ENCODE data around the gene IMPA2. TPM values are rescaled to one million over a fixed set of nuclear protein-coding genes. Genes with fewer than 3 reads are reported as not detected.

Gene IMPA2
- total and polyA plus RNA-seq, 4 experiments from 2014 or later: 4.9 to 9.8 (median 6.5) TPM

DNA sequence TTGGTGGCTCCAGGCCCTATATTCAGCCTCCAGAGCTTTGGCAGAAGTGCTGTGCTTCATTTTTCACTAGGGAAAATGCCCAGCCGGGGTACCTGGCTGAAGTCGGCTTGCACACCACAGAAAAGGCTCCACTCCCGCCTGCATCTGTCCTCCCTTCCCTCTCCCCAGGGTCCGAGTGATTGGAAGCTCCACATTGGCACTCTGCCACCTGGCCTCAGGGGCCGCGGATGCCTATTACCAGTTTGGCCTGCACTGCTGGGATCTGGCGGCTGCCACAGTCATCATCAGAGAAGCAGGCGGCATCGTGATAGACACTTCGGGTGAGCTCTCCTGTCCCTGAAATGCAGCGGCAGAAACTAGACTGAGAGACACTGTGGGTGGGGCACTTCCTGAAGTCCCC is 47.4 kb downstream of the IMPA2 start:
- H3K36me3 ChIP-seq (ENCODE audit: insufficient read depth, low read length): no peaks in the 10 kb centered on the region
- Mint-ChIP-seq H3K27ac (no peak overlapping the region), H3K4me3 (no peak overlapping the region), H3K4me1 (no peaks in the 10 kb centered on the region), H3K9me3 (no peaks in the 10 kb centered on the region), H3K36me3 (no peaks in the 10 kb centered on the region), H3K27me3 (no peaks in the 10 kb centered on the region)
- H3K4me3 ChIP-seq (ENCODE audit: low read length in 2 of 2): no peak overlapping the region
- ChIA-PET POLR2A (ENCODE audit: partially characterized antibody) (no interaction called here), CTCF (ENCODE audit: partially characterized antibody) (interaction anchor here (0.8 kb wide), 1 partner anchor 11 kb away, joined by 3 read pairs; no protein-coding TSS in a partner anchor)
- intact Hi-C loops (cut with micrococcal nuclease): no loop called here
- H3K9me3 ChIP-seq (ENCODE audit: control insufficient read depth in 1 of 2, low read length in 2 of 2): no peaks in the 10 kb centered on the region
- no peaks in the 10 kb centered on the region for H3K27me3 ChIP-seq (ENCODE audit: insufficient read depth, low read length)
- DNase-seq: no peak
- H3K4me1 ChIP-seq (ENCODE audit: insufficient read depth, low read length): no peaks in the 10 kb centered on the region
- H3K27ac ChIP-seq (ENCODE audit: low read depth, low read length): no peak overlapping the region

- ChIA-PET CTCF (ENCODE audit: partially characterized antibody) (interaction anchor here (0.7 to 1.2 kb wide), 3 partner anchors 9 to 92 kb away, joined by 3 to 6 read pairs (median 4); no protein-coding TSS in a partner anchor), POLR2A (ENCODE audit: partially characterized antibody) (no interaction called here)
- H3K27me3 ChIP-seq (ENCODE audit: insufficient read depth, low read length): no peaks in the 10 kb centered on the region
- H3K4me3 ChIP-seq (ENCODE audit: low read length in 2 of 2): no peak overlapping the region
- H3K27ac ChIP-seq (ENCODE audit: low read depth, low read length): no peak overlapping the region
- Mint-ChIP-seq H3K36me3 (no peaks in the 10 kb centered on the region), H3K27ac (no peak overlapping the region), H3K9me3 (no peaks in the 10 kb centered on the region), H3K27me3 (no peaks in the 10 kb centered on the region), H3K4me3 (no peak overlapping the region), H3K4me1 (no peaks in the 10 kb centered on the region)
- intact Hi-C loops (cut with micrococcal nuclease): no loop called here
- no peaks in the 10 kb centered on the region for H3K4me1 ChIP-seq (ENCODE audit: insufficient read depth, low read length)
- DNase-seq: no peak
- H3K36me3 ChIP-seq (ENCODE audit: insufficient read depth, low read length): no peaks in the 10 kb centered on the region
- no peaks in the 10 kb centered on the region for H3K9me3 ChIP-seq (ENCODE audit: control insufficient read depth in 1 of 2, low read length in 2 of 2)
Measured at GRCh38 chr18:12029786-12030584, 48.7 kb downstream of the IMPA2 start.

GRCh38 chr18:12030670-12031069 is 49.4 kb downstream of the IMPA2 start:
- H3K36me3 ChIP-seq (ENCODE audit: insufficient read depth, low read length): no peaks in the 10 kb centered on the region
- DNase-seq: no peak
- no peak overlapping the region for H3K27ac ChIP-seq (ENCODE audit: low read depth, low read length)
- H3K9me3 ChIP-seq (ENCODE audit: control insufficient read depth in 1 of 2, low read length in 2 of 2): no peaks in the 10 kb centered on the region
- Mint-ChIP-seq H3K4me1 (no peaks in the 10 kb centered on the region), H3K27ac (no peak overlapping the region), H3K4me3 (no peak overlapping the region), H3K36me3 (no peaks in the 10 kb centered on the region), H3K27me3 (no peaks in the 10 kb centered on the region), H3K9me3 (no peaks in the 10 kb centered on the region)
- intact Hi-C loops (cut with micrococcal nuclease): no loop called here
- H3K4me3 ChIP-seq (ENCODE audit: low read length in 2 of 2): no peak overlapping the region
- H3K4me1 ChIP-seq (ENCODE audit: insufficient read depth, low read length): no peaks in the 10 kb centered on the region
- POLR2A ChIA-PET (ENCODE audit: partially characterized antibody): no interaction called here
- H3K27me3 ChIP-seq (ENCODE audit: insufficient read depth, low read length): no peaks in the 10 kb centered on the region
- CTCF ChIA-PET (ENCODE audit: partially characterized antibody): interaction anchor here (0.8 kb wide), 1 partner anchor 93 kb away, joined by 3 read pairs; no protein-coding TSS in a partner anchor

GRCh38 chr18:12031181-12031580 is 49.9 kb downstream of the IMPA2 start:
- DNase-seq: no peak
- H3K9me3 ChIP-seq (ENCODE audit: control insufficient read depth in 1 of 2, low read length in 2 of 2): no peaks in the 10 kb centered on the region
- Mint-ChIP-seq H3K27ac (no peak overlapping the region), H3K4me3 (no peak overlapping the region), H3K9me3 (no peaks in the 10 kb centered on the region), H3K27me3 (peaks cover 0 to 2% of the 10 kb centered on the region in 2 donors), H3K4me1 (no peaks in the 10 kb centered on the region), H3K36me3 (no peaks in the 10 kb centered on the region)
- CTCF ChIA-PET (ENCODE audit: partially characterized antibody): interaction anchor here (0.8 kb wide), 1 partner anchor 93 kb away, joined by 3 read pairs; no protein-coding TSS in a partner anchor
- H3K4me3 ChIP-seq (ENCODE audit: low read length in 2 of 2): no peak overlapping the region
- H3K27me3 ChIP-seq (ENCODE audit: insufficient read depth, low read length): no peaks in the 10 kb centered on the region
- no peaks in the 10 kb centered on the region for H3K4me1 ChIP-seq (ENCODE audit: insufficient read depth, low read length)
- intact Hi-C loops (cut with micrococcal nuclease): no loop called here
- no peaks in the 10 kb centered on the region for H3K36me3 ChIP-seq (ENCODE audit: insufficient read depth, low read length)
- H3K27ac ChIP-seq (ENCODE audit: low read depth, low read length): no peak overlapping the region
- POLR2A ChIA-PET (ENCODE audit: partially characterized antibody): no interaction called here

- no peak overlapping the region for H3K4me3 ChIP-seq (ENCODE audit: low read length in 2 of 2)
- Mint-ChIP-seq H3K36me3 (no peaks in the 10 kb centered on the region), H3K27me3 (peaks cover 0 to 2% of the 10 kb centered on the region in 2 donors), H3K4me3 (no peak overlapping the region), H3K27ac (no peak overlapping the region), H3K4me1 (no peaks in the 10 kb centered on the region), H3K9me3 (no peaks in the 10 kb centered on the region)
- H3K4me1 ChIP-seq (ENCODE audit: insufficient read depth, low read length): no peaks in the 10 kb centered on the region
- no peaks in the 10 kb centered on the region for H3K36me3 ChIP-seq (ENCODE audit: insufficient read depth, low read length)
- ChIA-PET POLR2A (ENCODE audit: partially characterized antibody) (no interaction called here), CTCF (ENCODE audit: partially characterized antibody) (interaction anchor here (2.4 kb wide), 1 partner anchor 93 kb away, joined by 12 read pairs; no protein-coding TSS in a partner anchor)
- no peaks in the 10 kb centered on the region for H3K27me3 ChIP-seq (ENCODE audit: insufficient read depth, low read length)
- intact Hi-C loops (cut with micrococcal nuclease): no loop called here
- no peak for DNase-seq
- no peak overlapping the region for H3K27ac ChIP-seq (ENCODE audit: low read depth, low read length)
- H3K9me3 ChIP-seq (ENCODE audit: control insufficient read depth in 1 of 2, low read length in 2 of 2): no peaks in the 10 kb centered on the region
Measured at GRCh38 chr18:12031846-12032245, 50.5 kb downstream of the IMPA2 start.

DNA sequence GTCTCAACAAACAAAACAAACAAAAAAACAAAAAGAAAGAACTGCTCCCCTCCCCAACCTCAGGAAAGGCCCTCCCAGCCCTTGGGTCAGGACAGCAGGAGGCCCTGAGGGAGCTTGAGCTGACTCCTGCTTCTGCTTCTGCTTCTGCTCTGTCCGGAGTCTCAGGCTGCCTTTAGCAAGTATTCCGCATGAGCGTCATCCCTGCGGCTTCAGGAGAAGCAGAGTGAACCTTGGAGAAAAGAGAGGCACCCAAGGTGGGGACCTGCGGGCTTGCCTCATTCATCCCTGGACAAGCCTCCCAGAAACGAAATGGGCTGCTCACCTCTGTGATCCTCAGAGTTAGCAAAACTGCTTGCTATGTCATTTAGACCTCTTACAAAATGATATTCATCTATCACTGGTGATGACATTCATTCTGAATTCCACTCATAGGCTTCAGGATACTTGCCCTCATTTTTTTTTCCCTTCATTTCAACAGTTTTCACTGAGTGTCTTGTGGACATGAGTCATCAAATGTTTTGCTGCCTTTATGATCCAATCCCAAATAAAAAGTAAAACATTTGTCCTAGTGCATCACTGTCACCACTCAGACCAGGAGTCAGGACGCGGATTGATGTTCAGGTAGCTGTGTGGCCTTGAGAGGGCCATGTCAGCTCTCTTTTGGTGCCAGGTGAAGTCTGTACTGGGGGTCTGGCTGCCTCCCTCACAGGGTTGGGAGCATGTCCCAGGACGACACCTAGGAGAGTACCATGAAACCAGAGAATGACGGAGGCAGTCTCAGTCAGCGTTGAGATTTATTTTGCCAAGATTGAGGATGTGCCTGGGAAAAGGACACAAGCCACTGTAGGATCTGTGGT is 51.7 kb downstream of the IMPA2 start:
- Mint-ChIP-seq H3K4me1 (peaks cover 0 to under 1% (median 0%) of the 10 kb centered on the region in 4 donors), H3K27ac (no peak overlapping the region), H3K36me3 (no peaks in the 10 kb centered on the region), H3K4me3 (no peak overlapping the region), H3K27me3 (peaks cover 4 to 6% of the 10 kb centered on the region in 2 donors), H3K9me3 (no peaks in the 10 kb centered on the region)
- H3K4me1 ChIP-seq (ENCODE audit: insufficient read depth, low read length): no peaks in the 10 kb centered on the region
- intact Hi-C loops (cut with micrococcal nuclease): no loop called here
- CTCF ChIA-PET (ENCODE audit: partially characterized antibody): interaction anchor here (2.4 kb wide), 1 partner anchor 94 kb away, joined by 12 read pairs; no protein-coding TSS in a partner anchor
- no peak for DNase-seq
- no peaks in the 10 kb centered on the region for H3K36me3 ChIP-seq (ENCODE audit: insufficient read depth, low read length)
- H3K27me3 ChIP-seq (ENCODE audit: insufficient read depth, low read length): peaks cover under 1% of the 10 kb centered on the region
- no peak overlapping the region for H3K27ac ChIP-seq (ENCODE audit: low read depth, low read length)
- H3K4me3 ChIP-seq (ENCODE audit: low read length in 2 of 2): no peak overlapping the region
- H3K9me3 ChIP-seq (ENCODE audit: control insufficient read depth in 1 of 2, low read length in 2 of 2): no peaks in the 10 kb centered on the region
- POLR2A ChIA-PET (ENCODE audit: partially characterized antibody): no interaction called here

DNA sequence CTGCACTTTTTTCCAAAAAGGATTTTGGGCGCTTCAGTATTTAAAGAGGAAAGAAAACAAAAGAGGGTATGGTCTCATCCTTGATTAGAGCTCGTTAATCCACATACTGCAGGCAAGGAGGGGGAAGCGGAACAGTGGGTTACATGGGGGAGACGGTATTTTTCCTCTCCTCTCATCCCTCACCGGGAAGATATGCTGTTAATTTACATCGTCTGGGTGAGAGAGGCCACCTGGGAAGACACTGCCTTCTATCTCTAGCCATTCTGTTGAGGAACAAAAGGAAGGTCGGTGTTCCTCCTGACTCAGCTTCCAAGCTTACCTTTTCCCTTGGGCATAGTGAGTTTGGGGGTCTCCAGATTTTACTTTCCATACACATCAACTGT is 52.3 kb downstream of the IMPA2 start:
- Mint-ChIP-seq H3K36me3 (no peaks in the 10 kb centered on the region), H3K4me1 (peaks cover 0 to 4% (median 0%) of the 10 kb centered on the region in 4 donors), H3K9me3 (no peaks in the 10 kb centered on the region), H3K4me3 (no peak overlapping the region), H3K27me3 (peaks cover 5 to 8% of the 10 kb centered on the region in 2 donors), H3K27ac (no peak overlapping the region)
- Histone ChIP-seq H3K4me3 (ENCODE audit: low read length in 2 of 2) (no peak overlapping the region), H3K9me3 (ENCODE audit: control insufficient read depth in 1 of 2, low read length in 2 of 2) (no peaks in the 10 kb centered on the region), H3K36me3 (ENCODE audit: insufficient read depth, low read length) (no peaks in the 10 kb centered on the region), H3K27me3 (ENCODE audit: insufficient read depth, low read length) (peaks cover 6% of the 10 kb centered on the region), H3K27ac (ENCODE audit: low read depth, low read length) (no peak overlapping the region), H3K4me1 (ENCODE audit: insufficient read depth, low read length) (peaks cover 4% of the 10 kb centered on the region)
- DNase-seq: no peak
- intact Hi-C loops (cut with micrococcal nuclease): no loop called here
- POLR2A ChIA-PET (ENCODE audit: partially characterized antibody): no interaction called here
- CTCF ChIA-PET (ENCODE audit: partially characterized antibody): interaction anchor here (2.4 kb wide), 1 partner anchor 95 kb away, joined by 12 read pairs; no protein-coding TSS in a partner anchor
